ENCODE measurements around the gene ZNF33B.
"Not testable (repeated sequence)": the region's sequence is repeated elsewhere in the genome, so short reads cannot be mapped to it uniquely, and the experiment has no call there.

ZNF33B gene

GRCh38 chr10:42556931-42557330 lies 81.4 kb downstream of the ZNF33B start:
- H3K4me3 ChIP-seq (ENCODE audit: low read length) = no peak overlapping the region
- no peaks in the 10 kb centered on the region for H3K9me3 ChIP-seq (ENCODE audit: insufficient read depth, low read length)
- H3K27me3 ChIP-seq (ENCODE audit: low read depth, low read length) = no peaks in the 10 kb centered on the region
- peaks cover 6% of the 10 kb centered on the region for H3K79me2 ChIP-seq (ENCODE audit: low read length)
- no peak overlapping the region for H2AFZ ChIP-seq (ENCODE audit: low read depth, low read length)
- no peaks in the 10 kb centered on the region for H4K20me1 ChIP-seq (ENCODE audit: insufficient read depth, low read length)
- H3K36me3 ChIP-seq (replicated peaks; ENCODE audit: low read depth, low read length) = no peaks in the 10 kb centered on the region
- no peak overlapping the region for H3K9ac ChIP-seq (ENCODE audit: low read length)
- peaks cover 1% of the 10 kb centered on the region; the same call in 1 of the 2 replicates for H3K4me1 ChIP-seq (ENCODE audit: low read length)
- TF ChIP-seq EZH2phosphoT487 (IDR thresholded peaks at IDR 0.05; ENCODE audit: low read depth) = no peak
- no peak for TF ChIP-seq CTCF (IDR thresholded peaks at IDR 0.05; ENCODE audit: low read depth, low read length)
- H3K27ac ChIP-seq (ENCODE audit: low read length) = no peak overlapping the region
- no peak overlapping the region for H3K4me2 ChIP-seq (ENCODE audit: low read length)

GRCh38 chr10:42553576-42553975 lies 84.8 kb downstream of the ZNF33B start:
- not testable (repeated sequence) for H3K27me3 ChIP-seq (ENCODE audit: low read depth, low read length); H3K27ac ChIP-seq (ENCODE audit: low read length); H4K20me1 ChIP-seq (ENCODE audit: insufficient read depth, low read length); H3K4me1 ChIP-seq (ENCODE audit: low read length); H3K9me3 ChIP-seq (ENCODE audit: insufficient read depth, low read length); H3K9ac ChIP-seq (ENCODE audit: low read length)
- Histone ChIP-seq H3K36me3 (replicated peaks; ENCODE audit: low read depth, low read length) (peaks cover 10% of the 10 kb centered on the region), H3K4me2 (ENCODE audit: low read length) (peak overlapping the region; percentile 88), H3K79me2 (ENCODE audit: low read length) (peaks cover 14% of the 10 kb centered on the region), H3K4me3 (ENCODE audit: low read length) (peak overlapping the region; percentile 98), H2AFZ (ENCODE audit: low read depth, low read length) (peak overlapping the region; percentile 100; the same call in 1 of the 2 replicates)

GRCh38 chr10:42553064-42553407 lies 85.3 kb downstream of the ZNF33B start:
- no peaks in the 10 kb centered on the region for H4K20me1 ChIP-seq (ENCODE audit: insufficient read depth, low read length)
- H3K27me3 ChIP-seq (ENCODE audit: low read depth, low read length) = no peaks in the 10 kb centered on the region
- H3K9ac ChIP-seq (ENCODE audit: low read length) = peak overlapping the region; percentile 58
- no peaks in the 10 kb centered on the region for H3K9me3 ChIP-seq (ENCODE audit: insufficient read depth, low read length)
- no peak for TF ChIP-seq EZH2phosphoT487 (IDR thresholded peaks at IDR 0.05; ENCODE audit: low read depth)
- no peak for TF ChIP-seq CTCF (IDR thresholded peaks at IDR 0.05; ENCODE audit: low read depth, low read length)
- H3K79me2 ChIP-seq (ENCODE audit: low read length) = peaks cover 14% of the 10 kb centered on the region
- H3K4me2 ChIP-seq (ENCODE audit: low read length) = peak overlapping the region; percentile 88
- peak overlapping the region; percentile 100 for H2AFZ ChIP-seq (ENCODE audit: low read depth, low read length)
- no peak overlapping the region for H3K27ac ChIP-seq (ENCODE audit: low read length)
- H3K4me3 ChIP-seq (ENCODE audit: low read length) = peak overlapping the region; percentile 98
- H3K4me1 ChIP-seq (ENCODE audit: low read length) = peaks cover 6% of the 10 kb centered on the region; the same call in 1 of the 2 replicates
- peaks cover 13% of the 10 kb centered on the region for H3K36me3 ChIP-seq (replicated peaks; ENCODE audit: low read depth, low read length)

- TF ChIP-seq CTCF (IDR thresholded peaks at IDR 0.05; ENCODE audit: low read depth, low read length) = no peak
- no peak for TF ChIP-seq EZH2phosphoT487 (IDR thresholded peaks at IDR 0.05; ENCODE audit: low read depth)
- Histone ChIP-seq H2AFZ (ENCODE audit: low read depth, low read length) (peak overlapping the region; percentile 100), H3K9ac (ENCODE audit: low read length) (peak overlapping the region; percentile 81)
These were observed 85.9 kb downstream of the ZNF33B start for GRCh38 chr10:42552188-42553063.

More at GRCh38 chr10:42552188-42553063, 85.9 kb downstream of the ZNF33B start:
- H3K4me1 ChIP-seq (ENCODE audit: low read length) = peaks cover 6% of the 10 kb centered on the region; the same call in 1 of the 2 replicates
- H3K79me2 ChIP-seq (ENCODE audit: low read length) = peaks cover 14% of the 10 kb centered on the region
- peaks cover 13% of the 10 kb centered on the region for H3K36me3 ChIP-seq (replicated peaks; ENCODE audit: low read depth, low read length)
- H4K20me1 ChIP-seq (ENCODE audit: insufficient read depth, low read length) = no peaks in the 10 kb centered on the region
- peak overlapping the region; percentile 88 for H3K4me2 ChIP-seq (ENCODE audit: low read length)
- peak overlapping the region; percentile 98 for H3K4me3 ChIP-seq (ENCODE audit: low read length)
- H3K27me3 ChIP-seq (ENCODE audit: low read depth, low read length) = no peaks in the 10 kb centered on the region
- H3K27ac ChIP-seq (ENCODE audit: low read length) = no peak overlapping the region
- no peaks in the 10 kb centered on the region for H3K9me3 ChIP-seq (ENCODE audit: insufficient read depth, low read length)

Data from OCI-LY3 (cell line).